HG03045 (cell line): Measurements from ENCODE around the gene COL5A1.

Source experiments
- ATAC-seq: cut with Tn5 transposase; IDR thresholded peaks from one replicate; pipeline ENCODE4 v1.9.1; 2021; ENCODE audit warnings: mild to moderate bottlenecking, moderate library complexity; ENCODE audit not compliant: unreplicated experiment

Gene COL5A1

DNA sequence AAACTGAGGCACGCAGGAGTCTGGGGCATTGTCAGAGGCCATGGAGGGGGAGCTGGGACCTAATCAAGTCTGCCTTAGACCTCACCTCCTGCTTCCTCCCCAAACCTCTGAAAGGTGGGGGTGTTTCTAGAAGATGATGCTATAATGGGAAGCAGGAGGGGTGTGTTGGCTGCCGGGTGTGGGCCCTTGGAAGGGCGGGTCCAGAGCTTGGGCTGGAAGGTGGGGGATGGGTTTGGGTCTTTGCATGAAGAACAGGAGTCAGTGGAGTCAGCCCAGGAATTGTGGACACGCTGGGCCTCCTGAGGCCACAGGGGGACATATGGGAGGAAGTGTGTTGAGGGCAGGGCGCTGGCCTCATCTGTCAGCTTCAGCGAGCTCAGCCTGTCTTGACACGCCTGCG lies 138.0 kb downstream of the COL5A1 start:
- ATAC-seq: no peak

DNA sequence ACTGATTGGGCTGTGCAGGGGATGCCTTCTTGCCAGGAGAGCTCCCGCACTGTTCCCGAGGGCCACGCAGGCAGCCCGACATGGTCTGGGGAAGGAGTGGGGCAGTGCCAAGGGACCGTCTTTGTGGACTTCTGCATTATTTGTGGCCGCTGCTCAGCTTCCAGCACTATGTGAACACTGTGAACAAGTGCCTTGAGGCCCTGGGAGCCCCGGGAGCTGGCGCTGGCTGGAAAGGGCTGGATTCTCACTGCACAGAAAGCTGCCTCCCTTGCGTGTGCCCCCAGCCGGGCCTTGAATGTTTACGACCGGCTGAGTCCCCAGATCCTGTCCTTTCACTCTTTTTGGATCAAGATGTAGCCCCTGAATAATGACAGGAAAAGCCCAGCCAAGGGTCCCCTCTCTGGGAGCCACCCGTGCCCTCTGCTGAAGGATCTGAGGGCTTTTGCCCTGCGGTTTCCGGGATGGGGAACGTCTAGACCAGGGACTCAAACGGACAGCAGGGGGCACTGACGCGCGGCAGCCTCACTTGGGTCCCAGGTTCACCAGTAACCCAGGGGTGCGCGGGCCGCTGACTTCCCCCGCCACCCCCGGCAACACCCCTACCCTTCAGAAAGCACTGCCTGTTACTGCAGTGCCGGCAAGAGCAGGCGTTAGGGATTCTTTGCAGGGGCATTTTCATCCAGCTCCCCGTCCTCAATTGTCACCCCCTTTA lies 140.1 kb downstream of the COL5A1 start:
- ATAC-seq: no peak

DNA sequence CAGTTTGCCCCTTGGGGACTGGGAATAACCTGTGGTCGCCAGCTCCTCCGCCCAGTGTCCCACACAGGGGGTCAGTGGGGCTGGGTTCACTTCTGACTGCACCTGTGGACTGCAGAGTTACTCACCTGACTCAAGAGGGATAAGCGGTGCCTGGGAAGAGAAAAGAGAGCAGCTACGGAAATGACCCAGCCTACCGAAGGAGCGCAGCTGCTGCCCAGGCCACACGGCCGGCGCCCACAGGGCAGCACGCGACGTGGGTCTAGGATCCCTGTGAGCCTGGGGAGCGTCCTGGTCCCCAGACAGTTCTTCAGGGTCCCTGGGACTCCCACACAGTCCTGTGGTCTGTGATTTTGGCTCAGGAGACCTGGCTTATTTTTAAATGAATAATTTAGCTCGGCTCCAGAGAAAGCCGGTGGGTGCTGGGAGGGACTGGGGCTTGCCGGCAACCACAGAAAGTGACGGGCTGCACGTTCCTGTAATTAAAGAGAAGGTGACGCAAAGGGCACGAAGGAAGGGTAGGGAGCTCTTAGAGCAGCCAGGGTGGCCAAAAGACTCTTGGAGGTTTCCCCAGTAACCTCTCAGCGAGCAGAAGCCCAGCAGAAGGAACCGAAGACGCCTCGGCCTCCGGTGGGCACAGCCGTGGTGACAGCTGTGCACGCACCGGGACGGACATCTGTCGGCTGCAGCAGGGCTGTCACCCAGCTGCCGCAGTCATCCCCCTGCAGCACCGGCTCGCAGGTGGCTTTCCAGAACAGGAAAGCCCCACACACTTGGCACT lies 141.5 kb downstream of the COL5A1 start:
- no peak for ATAC-seq

DNA sequence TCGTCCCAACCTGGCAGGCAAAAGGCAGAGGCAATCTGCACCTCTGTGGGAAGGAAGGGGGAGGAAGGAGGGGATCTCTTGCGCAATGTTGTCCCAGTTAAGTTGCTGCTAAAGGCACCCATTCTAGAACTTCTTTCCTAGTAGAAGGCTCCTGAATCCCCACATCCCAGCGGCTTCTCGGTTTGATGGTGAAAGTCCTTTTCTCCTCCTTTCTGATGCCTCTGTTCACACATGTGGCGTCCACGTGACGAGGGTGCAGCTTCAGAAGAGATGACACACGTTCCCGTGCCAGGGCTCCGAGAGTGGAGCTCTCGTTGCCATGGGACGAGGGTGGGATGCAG lies 142.1 kb downstream of the COL5A1 start:
- no peak for ATAC-seq

DNA sequence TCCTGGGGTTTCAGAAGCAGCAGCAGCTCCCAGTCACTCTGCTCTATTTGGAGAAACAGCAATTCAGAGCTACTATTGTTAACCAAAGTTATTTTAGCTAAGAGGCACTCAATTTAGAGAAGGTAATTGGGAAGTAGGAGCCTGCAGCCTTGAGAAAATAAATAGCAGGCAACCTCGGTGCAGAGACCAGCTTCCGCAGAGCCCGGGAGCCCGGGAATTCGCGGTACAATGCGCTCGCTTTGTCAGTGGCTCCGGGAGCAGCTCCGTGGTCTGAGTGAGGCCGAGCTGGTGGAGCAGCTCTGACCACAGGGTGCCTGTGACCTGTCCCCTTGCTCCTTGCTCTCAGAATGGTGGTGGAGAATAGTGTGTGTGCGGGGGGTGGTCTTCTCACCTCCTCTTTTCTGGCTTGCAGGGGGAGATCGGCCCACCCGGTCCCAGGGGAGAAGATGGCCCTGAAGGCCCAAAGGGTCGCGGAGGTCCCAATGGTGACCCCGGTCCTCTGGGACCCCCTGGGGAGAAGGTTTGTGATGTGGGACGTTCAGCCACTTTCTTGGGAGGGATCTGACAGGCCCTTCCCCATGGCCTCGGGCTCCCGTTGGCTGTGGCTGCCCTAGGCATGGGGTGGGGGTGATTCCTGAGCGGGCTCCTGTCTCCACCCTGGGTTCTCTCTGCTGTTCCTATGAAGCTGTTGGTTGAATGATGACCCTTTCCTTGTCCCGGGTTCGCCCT lies 143.1 kb downstream of the COL5A1 start:
- no peak for ATAC-seq

DNA sequence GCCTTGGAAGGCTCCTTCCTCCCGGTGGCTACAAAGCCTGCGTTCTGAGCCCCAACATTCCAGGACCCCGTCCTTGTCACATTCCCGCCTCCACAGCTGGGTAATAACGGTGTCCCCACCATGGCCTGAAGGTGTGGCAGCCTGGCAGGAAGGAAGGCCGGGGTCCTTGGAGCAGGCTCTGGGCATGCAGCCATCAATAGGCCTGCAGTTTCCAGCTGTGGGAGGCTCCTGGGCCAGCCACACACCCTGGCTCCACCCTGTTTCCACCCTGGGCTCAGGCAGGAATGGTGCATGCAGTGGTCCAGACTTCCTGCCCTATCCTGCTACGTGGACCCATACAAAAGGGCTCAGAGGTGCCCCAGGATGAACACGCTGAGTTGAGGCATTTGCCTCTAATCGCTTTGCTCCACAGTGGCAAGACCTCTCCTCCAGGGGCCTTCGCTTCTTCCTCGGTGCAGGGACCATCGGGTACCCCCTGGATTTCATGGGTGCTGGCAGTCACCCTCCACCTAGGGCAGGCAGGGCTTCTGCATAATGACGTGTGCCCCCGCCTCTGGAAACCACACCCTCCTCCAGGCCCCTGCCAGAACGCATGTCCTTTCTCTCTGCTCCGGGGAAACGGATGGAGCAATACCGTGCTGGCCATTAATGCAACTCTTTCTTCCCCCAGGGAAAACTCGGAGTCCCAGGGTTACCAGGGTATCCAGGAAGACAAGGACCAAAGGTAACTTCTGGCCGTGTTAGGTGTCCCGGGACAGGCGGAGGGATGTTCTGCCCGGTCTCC lies 143.9 kb downstream of the COL5A1 start:
- ATAC-seq: no peak

DNA sequence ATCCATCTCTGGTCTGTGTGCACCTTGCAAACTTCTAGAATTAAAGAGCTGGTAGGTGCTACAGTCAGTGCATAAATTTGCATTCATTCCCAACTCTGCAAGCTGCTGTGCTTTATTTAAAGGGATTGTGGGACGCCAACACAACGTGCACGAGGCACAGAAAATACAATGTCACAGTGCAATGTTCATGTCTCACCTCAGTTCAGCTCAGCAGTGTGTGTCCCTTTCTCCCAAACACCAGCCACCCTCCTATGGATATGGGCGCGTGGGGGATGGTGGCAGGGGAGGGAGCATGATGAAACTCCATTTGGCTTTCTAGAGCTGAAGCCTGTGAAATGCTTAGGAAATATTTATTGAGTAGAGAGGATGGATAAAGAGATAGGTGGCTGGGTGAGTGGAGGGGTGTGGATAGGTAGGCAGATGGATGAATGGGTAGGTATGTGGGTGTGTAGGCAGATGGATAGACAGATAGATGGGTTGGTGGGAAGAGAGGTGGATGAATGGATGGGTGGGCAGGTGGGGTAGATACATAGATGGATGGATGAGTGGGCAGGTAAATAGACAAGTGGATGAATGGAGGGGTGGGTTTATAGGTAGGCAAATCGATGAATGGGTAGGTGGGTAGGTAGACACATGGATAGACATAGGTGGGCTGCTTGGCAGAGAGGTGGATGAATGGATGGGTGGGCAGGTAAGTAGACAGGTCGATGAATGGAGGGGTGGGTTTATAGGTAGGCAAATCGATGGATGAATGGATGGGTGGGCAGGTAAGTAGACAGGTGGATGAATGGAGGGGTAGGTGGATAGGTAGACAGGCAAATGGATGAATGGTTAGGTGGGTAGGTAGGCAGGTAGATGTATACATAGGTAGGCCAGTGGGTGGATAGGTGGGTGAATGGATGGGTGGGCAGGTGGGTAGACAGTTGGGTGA lies 146.3 kb downstream of the COL5A1 start:
- no peak for ATAC-seq

DNA sequence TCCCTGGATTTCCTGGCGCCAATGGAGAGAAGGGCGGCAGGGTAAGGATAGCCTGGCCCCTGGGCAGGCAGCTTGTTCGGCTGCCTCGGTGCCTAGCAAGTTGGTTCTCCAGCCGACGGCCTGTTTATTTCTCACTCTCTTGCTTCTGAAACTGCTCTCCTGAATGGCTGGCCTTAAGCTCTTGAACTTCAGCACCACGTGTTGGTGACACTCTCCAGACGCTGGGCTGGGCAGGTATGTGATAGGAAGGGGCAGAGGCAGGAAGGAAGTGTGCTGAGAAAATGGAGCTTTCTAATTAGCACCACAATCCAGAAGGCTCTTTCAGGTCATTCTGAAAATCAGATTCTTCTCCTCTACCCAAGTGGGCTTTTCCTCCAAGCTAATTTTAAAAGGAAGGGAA lies 147.6 kb downstream of the COL5A1 start:
- ATAC-seq: no peak

DNA sequence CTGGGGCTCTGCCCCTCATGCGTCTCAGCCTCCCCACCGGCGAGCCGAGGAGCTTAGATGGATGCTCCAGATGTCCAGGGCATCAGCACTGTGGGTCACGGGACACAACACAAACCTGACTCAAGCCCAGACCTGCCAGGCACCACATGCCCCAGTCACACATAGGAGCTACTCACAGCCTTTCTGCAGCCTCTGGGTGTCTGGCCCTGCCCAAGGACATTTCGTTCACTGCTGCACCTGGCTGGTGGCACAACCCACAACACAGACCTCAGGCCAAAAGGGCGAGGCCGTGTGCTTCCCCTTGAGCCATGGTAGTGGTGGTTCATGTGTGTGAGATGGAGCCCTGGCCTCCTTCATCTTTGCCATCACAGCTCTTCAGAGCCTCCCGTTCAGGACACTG lies 149.4 kb downstream of the COL5A1 start:
- no peak for ATAC-seq

DNA sequence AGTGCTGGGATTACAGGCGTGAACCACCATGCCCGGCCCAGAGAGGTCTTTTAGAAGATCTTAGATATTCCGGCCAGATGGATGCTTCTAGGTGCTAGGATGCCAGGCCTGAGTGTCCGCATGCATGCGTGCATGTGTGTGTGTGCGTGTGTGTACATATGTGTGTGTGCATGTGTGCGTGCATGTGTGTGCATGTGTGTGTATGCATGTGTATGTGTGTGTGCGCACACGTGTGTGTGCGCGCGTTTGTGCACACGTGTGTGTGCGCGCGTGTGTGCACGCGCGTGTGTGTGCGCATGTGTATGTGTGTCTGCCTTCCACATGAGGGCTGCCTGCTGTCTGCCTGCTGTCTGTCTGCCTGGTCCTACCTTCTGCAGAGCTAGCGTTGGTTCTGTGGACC lies 151.0 kb downstream of the COL5A1 start:
- ATAC-seq: no peak

DNA sequence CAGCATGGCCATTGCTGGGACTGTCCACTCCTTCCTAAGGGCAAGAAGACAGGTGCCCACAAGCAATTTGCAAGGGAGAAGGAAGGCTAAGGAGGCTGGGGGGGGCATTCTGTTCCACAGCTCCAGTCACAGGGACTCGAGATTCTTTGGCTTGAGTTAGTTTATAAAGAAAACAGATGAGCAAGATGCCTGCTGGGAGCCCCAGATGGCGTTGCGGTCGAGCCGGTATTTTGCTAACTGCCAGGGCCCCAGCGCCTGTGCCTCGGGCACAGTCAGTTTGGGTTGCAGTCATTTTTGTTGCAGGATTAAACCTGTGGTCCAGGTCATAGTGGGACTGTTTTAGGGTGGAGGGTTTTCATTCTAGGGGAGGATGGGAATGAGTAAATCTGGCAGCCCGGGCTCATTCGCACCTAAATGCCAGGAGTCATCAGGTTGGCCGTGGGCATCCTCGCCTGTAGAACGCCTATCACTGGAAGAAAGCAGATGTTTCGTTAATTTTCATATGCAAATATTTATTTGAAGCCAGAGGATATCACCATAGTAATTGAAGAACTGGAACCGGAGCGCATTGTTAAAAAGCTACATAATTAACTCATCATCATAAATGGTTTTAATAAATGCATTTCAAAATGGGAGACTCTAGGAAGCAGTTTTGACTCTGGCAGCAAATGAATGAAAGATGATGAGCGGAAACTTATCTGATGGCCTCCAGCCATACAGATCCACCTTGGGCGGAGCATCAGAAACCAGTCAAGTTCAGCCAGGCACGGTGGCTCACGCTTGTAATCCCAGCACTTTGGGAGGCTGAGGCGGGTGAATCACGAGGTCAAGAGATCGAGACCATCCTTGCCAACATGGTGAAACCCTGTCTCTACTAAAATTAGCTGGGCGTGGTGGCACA lies 151.9 kb downstream of the COL5A1 start:
- ATAC-seq: no peak

DNA sequence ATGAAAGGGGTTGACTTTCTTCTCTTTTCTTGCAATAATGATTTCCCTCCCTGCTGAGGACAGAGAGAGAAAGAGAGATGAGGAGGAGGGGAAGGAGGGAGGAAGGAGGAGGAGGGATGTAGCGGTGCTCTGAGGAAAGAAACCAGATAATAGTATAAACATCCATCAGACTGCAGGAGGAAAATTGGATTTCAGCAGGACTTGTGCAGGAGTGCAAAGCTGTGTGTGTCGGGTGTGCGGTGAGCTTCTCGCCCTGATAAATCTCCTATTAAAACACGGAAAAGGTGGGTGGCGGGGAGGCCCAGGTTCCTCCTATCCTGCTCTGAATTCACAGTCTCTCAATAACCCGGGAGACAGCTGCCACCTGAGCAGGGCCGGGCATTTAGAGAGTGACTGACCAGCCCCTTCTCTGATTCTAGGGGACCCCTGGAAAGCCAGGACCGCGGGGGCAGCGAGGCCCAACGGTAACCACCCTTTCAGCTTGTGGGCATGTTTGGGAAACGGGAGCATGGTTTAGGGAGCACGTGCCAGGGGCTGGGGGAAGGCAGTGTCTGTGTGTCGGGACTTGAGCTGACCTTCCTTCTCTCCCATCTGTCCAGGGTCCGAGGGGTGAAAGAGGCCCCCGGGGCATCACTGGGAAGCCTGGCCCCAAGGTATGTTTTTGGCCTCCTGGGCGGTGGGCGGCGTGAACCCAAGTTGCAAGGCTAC lies 153.2 kb downstream of the COL5A1 start:
- ATAC-seq: no peak

DNA sequence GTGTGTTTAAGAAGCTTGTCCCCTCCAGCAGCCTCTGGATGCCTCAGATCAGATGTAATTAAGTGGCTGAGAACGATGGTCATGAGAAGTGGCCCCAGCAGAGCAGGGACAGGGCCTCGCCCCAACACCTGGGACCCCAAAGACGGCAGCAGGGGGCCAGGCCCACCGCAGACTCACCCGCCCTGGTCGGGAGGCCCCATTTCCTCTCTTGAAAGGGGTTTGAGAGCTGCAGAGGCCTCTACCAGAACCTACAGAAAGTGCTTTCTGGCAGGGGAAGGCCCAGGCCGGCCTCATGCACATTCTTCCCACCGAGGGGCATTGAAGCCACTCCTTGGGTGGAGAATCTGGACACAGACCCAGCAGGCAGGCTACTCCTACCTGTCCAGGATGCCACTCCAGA lies 153.8 kb downstream of the COL5A1 start:
- no peak for ATAC-seq

DNA sequence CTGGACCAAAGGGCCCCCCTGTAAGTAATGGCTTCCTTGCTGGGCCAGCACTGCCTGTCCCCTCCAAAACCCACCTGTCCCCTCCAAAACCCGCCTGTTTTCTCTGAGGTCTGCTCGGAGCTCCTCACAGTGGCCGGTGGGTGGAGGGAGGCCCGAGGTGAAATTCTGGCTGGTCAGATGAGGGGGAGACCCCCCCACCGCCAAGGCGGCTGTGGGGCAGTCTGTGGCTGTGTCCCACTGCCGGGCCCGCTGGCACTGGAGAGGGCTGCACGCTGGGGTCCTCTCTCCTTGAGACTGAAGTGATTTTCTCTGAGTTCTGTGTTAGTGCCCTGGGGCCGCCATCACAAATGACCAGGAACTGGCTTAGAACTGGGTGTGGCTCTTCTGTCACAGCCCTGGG lies 155.3 kb downstream of the COL5A1 start:
- ATAC-seq: no peak

DNA sequence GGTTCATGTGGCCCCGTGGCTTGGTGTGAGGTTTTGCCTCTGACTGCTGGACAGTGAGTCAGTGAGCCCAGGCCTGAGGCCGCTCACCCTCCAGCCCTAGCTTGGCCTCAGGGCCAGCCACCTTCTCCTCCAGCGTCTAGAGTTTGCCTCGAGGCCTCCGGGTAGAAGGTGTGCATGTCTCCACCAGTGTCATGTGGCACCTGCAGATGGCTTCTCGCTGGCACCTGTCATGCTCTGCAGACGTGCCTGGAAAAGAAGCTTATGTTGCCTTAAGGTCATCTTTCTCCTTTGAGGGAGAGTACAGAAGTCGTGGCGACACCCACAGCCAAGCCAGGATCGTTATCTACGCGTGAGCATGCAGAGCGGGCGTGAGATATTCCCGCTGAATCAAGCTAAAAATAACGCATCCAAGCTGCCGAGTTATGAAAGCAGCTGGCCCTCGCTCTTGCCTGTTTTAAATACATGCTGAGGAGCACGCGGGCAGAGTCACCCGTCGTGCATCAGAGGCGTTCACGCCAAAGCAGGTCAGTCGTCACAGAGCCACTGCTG lies 159.3 kb downstream of the COL5A1 start:
- ATAC-seq: no peak

DNA sequence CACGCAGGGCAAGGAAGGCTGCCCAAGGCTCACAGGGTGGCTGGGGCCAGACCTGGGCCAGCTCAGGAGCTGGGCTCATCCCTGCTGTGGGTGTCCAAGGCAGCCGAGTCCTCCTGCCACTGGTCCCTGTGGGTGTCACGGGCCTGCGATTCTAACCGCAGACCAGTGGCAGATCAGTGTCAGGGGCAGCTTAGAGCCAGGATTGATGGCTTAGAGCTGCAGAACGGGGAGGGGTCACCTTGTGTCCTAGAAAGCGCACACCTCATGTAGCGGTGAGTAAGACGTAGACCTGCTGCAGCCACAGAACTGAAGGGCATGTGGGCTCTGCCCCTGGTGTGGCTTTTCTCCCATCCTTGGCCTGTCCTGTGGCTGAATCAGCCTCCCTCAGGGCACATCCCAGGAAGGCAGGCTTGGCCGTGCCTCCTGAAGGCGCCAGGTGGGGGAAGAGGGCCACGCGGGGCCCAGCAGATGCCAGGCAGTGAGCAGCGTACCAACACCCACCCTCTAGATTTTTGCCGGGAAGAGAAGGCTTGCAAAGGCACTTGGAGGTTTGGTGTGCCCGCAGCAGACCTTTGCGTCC lies 160.7 kb downstream of the COL5A1 start:
- no peak for ATAC-seq

DNA sequence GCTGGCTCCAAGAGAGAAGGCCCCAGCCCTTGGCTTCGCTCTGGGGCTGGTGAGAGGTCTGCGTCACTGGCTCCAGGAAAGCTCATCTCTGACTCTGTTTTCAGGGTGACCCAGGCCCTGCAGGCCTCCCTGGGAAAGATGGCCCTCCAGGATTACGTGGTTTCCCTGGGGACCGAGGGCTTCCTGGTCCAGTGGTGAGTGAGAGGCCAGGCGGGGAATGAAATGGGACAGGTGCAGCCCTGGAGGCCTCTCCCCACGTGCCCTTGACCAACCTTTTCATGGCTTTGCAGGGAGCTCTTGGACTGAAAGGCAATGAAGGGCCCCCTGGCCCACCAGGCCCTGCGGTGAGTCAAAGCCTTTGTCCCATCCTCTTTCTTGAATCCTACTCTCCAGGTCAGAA lies 163.3 kb downstream of the COL5A1 start:
- ATAC-seq: no peak
